HCT116 (cell line): ENCODE measurements around the gene SLC44A4.

Source experiments
- ATF3 ChIP-seq: IDR thresholded peaks from 2 replicates; pipeline ENCODE4 v1.6.1; 2012
- CTCF ChIP-seq, 3 experiments: fragments of 200-600 bp in 1 of 3; sonication (generic) in 1 of 3; IDR thresholded peaks in 2 of 3; conservative IDR thresholded peaks in 1 of 3; 2 replicates each; pipeline ENCODE4 v1.5.1; 2012 to 2017; ENCODE audit warnings: low read depth in 2 of 3, low read length in 2 of 3, antibody characterized with exemption in 1 of 3, borderline replicate concordance in 1 of 3, control low read depth in 1 of 3, mild to moderate bottlenecking in 1 of 3, mixed read lengths in 1 of 3, mixed run types in 1 of 3, moderate library complexity in 1 of 3; ENCODE audit not compliant: insufficient read depth in 1 of 3
- EGR1 ChIP-seq: IDR thresholded peaks from 2 replicates; pipeline ENCODE4 v1.6.1; 2012; ENCODE audit warnings: low read depth
- EZH2 ChIP-seq: fragments of 200-600 bp; sonication (generic); IDR thresholded peaks from 2 replicates; pipeline ENCODE4 v1.6.1; 2017; ENCODE audit warnings: antibody characterized with exemption, mixed run types
- POLR2A ChIP-seq: IDR thresholded peaks from 2 replicates; pipeline ENCODE4 v1.7.0; 2011; ENCODE audit warnings: borderline replicate concordance; ENCODE audit not compliant: insufficient read depth, insufficient read length; ENCODE audit errors: extremely low read depth
- POLR2AphosphoS5 ChIP-seq: IDR thresholded peaks from 2 replicates; pipeline ENCODE4 v1.6.1; 2011; ENCODE audit warnings: mild to moderate bottlenecking, low read depth, low read length, moderate library complexity
- REST ChIP-seq: IDR thresholded peaks from 2 replicates; pipeline ENCODE4 v1.6.1; 2012; ENCODE audit warnings: low read depth

- TF ChIP-seq EZH2: no peak
- no peak for TF ChIP-seq CTCF (IDR thresholded peaks at IDR 0.05 in 2 of 3, conservative IDR thresholded peaks at IDR 0.05 in 1 of 3; ENCODE audit: borderline replicate concordance in 1 of 3, insufficient read depth in 1 of 3, low read depth in 2 of 3, low read length in 2 of 3)
- no peak; the same call in 1 of the 2 replicates for TF ChIP-seq POLR2AphosphoS5
- TF ChIP-seq ATF3: no peak
- TF ChIP-seq POLR2A: no peak
- TF ChIP-seq EGR1: no peak
- no peak for TF ChIP-seq REST
Observed at GRCh38 chr6:31837369-31838113, 41.3 kb downstream of the SLC44A4 start.
